ENCODE measurements around the gene CUX1.
"Not testable (repeated sequence)": the region's sequence is repeated elsewhere in the genome, so short reads cannot be mapped to it uniquely, and the experiment has no call there.

CUX1 gene

GRCh38 chr7:102296514-102296913 lies 479.1 kb downstream of the CUX1 start:
- no peak for DNase-seq (ENCODE audit: low read depth in 1 of 2, low spot score in 1 of 2)

GRCh38 chr7:102297487-102298218 lies 480.2 kb downstream of the CUX1 start:
- DNase-seq (ENCODE audit: low read depth in 1 of 2, low spot score in 1 of 2): no peak

- no peak for DNase-seq (ENCODE audit: low read depth in 1 of 2, low spot score in 1 of 2)
These were observed 483.3 kb downstream of the CUX1 start for GRCh38 chr7:102300643-102301221.

GRCh38 chr7:102301367-102301766 lies 483.9 kb downstream of the CUX1 start:
- not testable (repeated sequence) for DNase-seq (ENCODE audit: low read depth in 1 of 2, low spot score in 1 of 2)

- no peak for DNase-seq (ENCODE audit: low read depth in 1 of 2, low spot score in 1 of 2)
These were observed 484.6 kb downstream of the CUX1 start for GRCh38 chr7:102302025-102302424.

GRCh38 chr7:102303669-102304422 lies 486.4 kb downstream of the CUX1 start:
- DNase-seq (ENCODE audit: low read depth in 1 of 2, low spot score in 1 of 2): no peak

GRCh38 chr7:102304668-102305067 lies 487.2 kb downstream of the CUX1 start:
- no peak for DNase-seq (ENCODE audit: low read depth in 1 of 2, low spot score in 1 of 2)

GRCh38 chr7:102305414-102306268 lies 488.2 kb downstream of the CUX1 start:
- DNase-seq (ENCODE audit: low read depth in 1 of 2, low spot score in 1 of 2): no peak

GRCh38 chr7:102306916-102307677 lies 489.7 kb downstream of the CUX1 start:
- no peak for DNase-seq (ENCODE audit: low read depth in 1 of 2, low spot score in 1 of 2)

- DNase-seq (ENCODE audit: low read depth in 1 of 2, low spot score in 1 of 2): no peak
These were observed 493.0 kb downstream of the CUX1 start for GRCh38 chr7:102310414-102310815.

GRCh38 chr7:102312317-102312716 lies 494.9 kb downstream of the CUX1 start:
- DNase-seq (ENCODE audit: low read depth in 1 of 2, low spot score in 1 of 2): no peak

- DNase-seq (ENCODE audit: low read depth in 1 of 2, low spot score in 1 of 2): no peak
These were observed 496.8 kb downstream of the CUX1 start for GRCh38 chr7:102313997-102314780.

GRCh38 chr7:102317231-102318059 lies 500.0 kb downstream of the CUX1 start:
- no peak for DNase-seq (ENCODE audit: low read depth in 1 of 2, low spot score in 1 of 2)

- no peak for DNase-seq (ENCODE audit: low read depth in 1 of 2, low spot score in 1 of 2)
These were observed 501.1 kb downstream of the CUX1 start for GRCh38 chr7:102318482-102318971.

GRCh38 chr7:102319671-102320070 lies 502.2 kb downstream of the CUX1 start:
- DNase-seq (ENCODE audit: low read depth in 1 of 2, low spot score in 1 of 2): no peak

GRCh38 chr7:102320181-102320580 lies 502.8 kb downstream of the CUX1 start:
- DNase-seq (ENCODE audit: low read depth in 1 of 2, low spot score in 1 of 2): no peak

GRCh38 chr7:102320601-102321350 lies 503.4 kb downstream of the CUX1 start:
- no peak for DNase-seq (ENCODE audit: low read depth in 1 of 2, low spot score in 1 of 2)

All from activated CD4-positive, alpha-beta T cell treated with anti-CD3 and anti-CD28 coated beads, Interleukin-2, amount 50 U/mL, for 24 hours (primary cell).